ENCODE measurements around the gene C16orf92. TPM values are rescaled to one million over a fixed set of nuclear protein-coding genes. Genes with fewer than 3 reads are reported as not detected.

C16orf92 gene
- total RNA-seq, 2 donors from 2014 or later, result not detected

- Histone ChIP-seq H3K4me3 (no peak overlapping the region), H3K27ac (no peak overlapping the region), H3K36me3 (no peaks in the 10 kb centered on the region), H3K27me3 (replicated peaks; ENCODE audit: insufficient read depth) (peaks cover 12% of the 10 kb centered on the region), H3K9me3 (no peaks in the 10 kb centered on the region), H3K4me1 (replicated peaks) (peaks cover 5% of the 10 kb centered on the region)
- 88% methylated on average over 15 of the region's 18 CpGs for WGBS
- intact Hi-C loops (cut with DNase I), result loop anchor here (10.0 kb wide), 1 partner anchor 332 kb away; no protein-coding TSS in a partner anchor
- TF ChIP-seq CTCF (IDR thresholded peaks at IDR 0.05) (no peak), POLR2AphosphoS5 (IDR thresholded peaks at IDR 0.05) (no peak), POLR2A (IDR thresholded peaks at IDR 0.05) (no peak)
- no peak for DNase-seq (ENCODE audit: low spot score)
Measured at GRCh38 chr16:30026449-30026848, 3.5 kb downstream of the C16orf92 start.

GRCh38 chr16:30027588-30028437, 4.8 kb downstream of the C16orf92 start:
- WGBS, result 46% methylated on average over 13 of the region's 13 CpGs
- H3K4me1 ChIP-seq (replicated peaks), result peaks cover 5% of the 10 kb centered on the region
- TF ChIP-seq POLR2A (IDR thresholded peaks at IDR 0.05) (no peak), POLR2AphosphoS5 (IDR thresholded peaks at IDR 0.05) (no peak), CTCF (IDR thresholded peaks at IDR 0.05) (no peak)
- no peak overlapping the region for H3K4me3 ChIP-seq
- H3K27ac ChIP-seq, result no peak overlapping the region
- intact Hi-C loops (cut with DNase I), result loop anchor here (10.0 kb wide), 1 partner anchor 333 kb away; no protein-coding TSS in a partner anchor
- DNase-seq (ENCODE audit: low spot score), result no peak
- H3K36me3 ChIP-seq, result no peaks in the 10 kb centered on the region
- no peaks in the 10 kb centered on the region for H3K9me3 ChIP-seq
- peaks cover 13% of the 10 kb centered on the region for H3K27me3 ChIP-seq (replicated peaks; ENCODE audit: insufficient read depth)

- Histone ChIP-seq H3K27me3 (replicated peaks; ENCODE audit: insufficient read depth) (peaks cover 13% of the 10 kb centered on the region), H3K27ac (no peak overlapping the region), H3K36me3 (no peaks in the 10 kb centered on the region), H3K4me1 (replicated peaks) (peaks cover 5% of the 10 kb centered on the region), H3K9me3 (no peaks in the 10 kb centered on the region), H3K4me3 (no peak overlapping the region)
- TF ChIP-seq POLR2A (IDR thresholded peaks at IDR 0.05) (no peak), POLR2AphosphoS5 (IDR thresholded peaks at IDR 0.05) (no peak), CTCF (IDR thresholded peaks at IDR 0.05) (no peak)
- WGBS, result 11% methylated on average over 18 of the region's 18 CpGs
- intact Hi-C loops (cut with DNase I), result loop anchor here (10.0 kb wide), 1 partner anchor 334 kb away; no protein-coding TSS in a partner anchor
- DNase-seq (ENCODE audit: low spot score), result no peak
Measured at GRCh38 chr16:30028438-30029076, 5.6 kb downstream of the C16orf92 start.

- no peak overlapping the region for H3K27ac ChIP-seq
- H3K27me3 ChIP-seq (replicated peaks; ENCODE audit: insufficient read depth), result peaks cover 13% of the 10 kb centered on the region
- intact Hi-C loops (cut with DNase I), result no loop called here
- TF ChIP-seq CTCF (IDR thresholded peaks at IDR 0.05) (no peak), POLR2A (IDR thresholded peaks at IDR 0.05) (no peak), POLR2AphosphoS5 (IDR thresholded peaks at IDR 0.05) (no peak)
- H3K4me1 ChIP-seq (replicated peaks), result peaks cover 5% of the 10 kb centered on the region
- DNase-seq (ENCODE audit: low spot score), result no peak
- H3K4me3 ChIP-seq, result no peak overlapping the region
- no peaks in the 10 kb centered on the region for H3K9me3 ChIP-seq
- 26% methylated on average over 23 of the region's 23 CpGs for WGBS
- H3K36me3 ChIP-seq, result no peaks in the 10 kb centered on the region
Measured at GRCh38 chr16:30030011-30030685, 7.2 kb downstream of the C16orf92 start.
